Gastroesophageal sphincter (tissue), 4 donors: Measurements from ENCODE around the gene PLBD2. TPM values are rescaled to one million over a fixed set of nuclear protein-coding genes. Genes with fewer than 3 reads are reported as not detected.

ENCODE experiments used
- ATAC-seq: fragments of 150-250 bp; one replicate; pipeline ENCODE4 v1.9.1; 2016; ENCODE audit warnings: mild to moderate bottlenecking, moderate library complexity
- H3K27ac ChIP-seq, 4 donors: fragments of 200-600 bp; sonication (generic) in 3 of 4; 1 replicate in 3 of 4; 2 replicates in 1 of 4; pipeline ENCODE4 v1.5.1; 2016 to 2019
- H3K27me3 ChIP-seq: fragments of 200-600 bp; sonication (generic); one replicate; pipeline ENCODE4 v1.5.1; 2019
- H3K36me3 ChIP-seq, 2 donors: fragments of 200-600 bp; sonication (generic); one replicate each; pipeline ENCODE4 v1.5.1; 2019; ENCODE audit warnings: control low read depth in 1 of 2
- H3K4me1 ChIP-seq, 3 donors: fragments of 200-600 bp; sonication (generic); 1 replicate in 2 of 3; 2 replicates in 1 of 3; pipeline ENCODE4 v1.5.1; 2016 to 2019; ENCODE audit warnings: control low read depth in 2 of 3
- H3K4me3 ChIP-seq, 2 donors: fragments of 200-600 bp; sonication (generic); one replicate each; pipeline ENCODE4 v1.5.1; 2019; ENCODE audit warnings: mild to moderate bottlenecking in 1 of 2, moderate library complexity in 1 of 2
- H3K9me3 ChIP-seq, 3 donors: fragments of 200-600 bp; sonication (generic); one replicate each; pipeline ENCODE4 v1.5.1; 2017 to 2019; ENCODE audit warnings: control low read depth in 2 of 3
- CTCF ChIP-seq, 4 experiments: fragments of 200-600 bp in 2 of 4; fragments of 450-650 bp in 2 of 4; sonication (generic) in 1 of 4; IDR thresholded peaks; one replicate each; pipeline ENCODE4 v1.5.1; 2017 to 2019; ENCODE audit warnings: antibody characterized with exemption in 4 of 4, mild to moderate bottlenecking in 2 of 4, moderate library complexity in 2 of 4
- EP300 ChIP-seq: sonication (generic); formaldehyde crosslinking; IDR thresholded peaks from one replicate; pipeline ENCODE4 v1.6.1; 2017; ENCODE audit warnings: antibody characterized with exemption, mild to moderate bottlenecking
- POLR2A ChIP-seq, 2 donors: fragments of 450-650 bp; IDR thresholded peaks; one replicate each; pipeline ENCODE4 v1.6.1; 2017; ENCODE audit warnings: antibody characterized with exemption in 2 of 2, mild to moderate bottlenecking in 2 of 2, moderate library complexity in 1 of 2
- POLR2AphosphoS5 ChIP-seq: sonication (generic); formaldehyde crosslinking; IDR thresholded peaks from one replicate; pipeline ENCODE4 v1.6.1; 2017; ENCODE audit warnings: antibody characterized with exemption
- WGBS, 2 donors: methylation state at CpG; one replicate each; pipeline ENCODE4 v1.1.5; 2018; ENCODE audit warnings: low coverage in 1 of 2; 5-methylcytosine and 5-hydroxymethylcytosine counted together
- total RNA-seq, 4 donors: library from RNA; depleted of rRNA; stranded (reverse); fragments of >200 nt; gene quantifications; one replicate each; pipeline ENCODE4 v1.1.0, GENCODE V29; 2016

PLBD2 gene
- total RNA-seq, 4 donors from 2014 or later = 23.1 to 54.4 (median 31.3) TPM

- Histone ChIP-seq H3K27ac (no peak overlapping the region), H3K4me3 (no peak overlapping the region), H3K4me1 (no peaks in the 10 kb centered on the region), H3K36me3 (no peaks in the 10 kb centered on the region), H3K27me3 (peaks cover 52% of the 10 kb centered on the region), H3K9me3 (no peaks in the 10 kb centered on the region)
- WGBS, 2 donors = 25 to 33% methylated on average over 5 of the region's 8 CpGs
- TF ChIP-seq POLR2A (IDR thresholded peaks at IDR 0.05) = no peak
- no peak for TF ChIP-seq POLR2AphosphoS5
- peak in 1 of 4 experiments; percentile 44 for TF ChIP-seq CTCF (IDR thresholded peaks at IDR 0.05)
- no peak for TF ChIP-seq EP300
- ATAC-seq = no peak
Measured at GRCh38 chr12:113439606-113440030, 81.2 kb downstream of the PLBD2 start.

GRCh38 chr12:113440336-113440735, 81.9 kb downstream of the PLBD2 start:
- H3K27ac ChIP-seq = no peak overlapping the region
- ATAC-seq = no peak
- no peak for TF ChIP-seq POLR2A (IDR thresholded peaks at IDR 0.05)
- TF ChIP-seq CTCF (IDR thresholded peaks at IDR 0.05) = no peak
- TF ChIP-seq EP300 = no peak
- TF ChIP-seq POLR2AphosphoS5 = no peak

More at GRCh38 chr12:113440336-113440735, 81.9 kb downstream of the PLBD2 start:
- no peaks in the 10 kb centered on the region for H3K36me3 ChIP-seq
- no peaks in the 10 kb centered on the region for H3K4me1 ChIP-seq
- H3K9me3 ChIP-seq = no peaks in the 10 kb centered on the region
- peaks cover 59% of the 10 kb centered on the region for H3K27me3 ChIP-seq
- WGBS, 2 donors = 61 to 65% methylated on average over 2 to 7 of the region's 7 CpGs
- H3K4me3 ChIP-seq = no peak overlapping the region

Other genes with a start within 250 kb of the PLBD2 start
- gene RASAL1, start 222.8 kb upstream of the PLBD2 start, total RNA-seq = 1 to 10 TPM in 1 of 4 donors, not detected in 3; 1.7 TPM
- not detected for gene CFAP73, start 208.9 kb upstream of the PLBD2 start, total RNA-seq
- 10 to 100 TPM; 38.0 to 60.4 (median 53.3) TPM for gene DDX54, start 173.1 kb upstream of the PLBD2 start, total RNA-seq
- 10 to 100 TPM; 12.3 to 22.8 (median 16.6) TPM for gene RITA1, start 172.9 kb upstream of the PLBD2 start, total RNA-seq
- 10 to 100 TPM; 24.0 to 47.0 (median 37.3) TPM for gene TPCN1, start 137.1 kb upstream of the PLBD2 start, total RNA-seq
- 10 to 100 TPM; 20.9 to 44.2 (median 29.8) TPM for gene SLC8B1, start 23.5 kb upstream of the PLBD2 start, total RNA-seq
- 1 to 10 TPM in 1 of 4 donors, under 1 TPM in 1, not detected in 2; 0.39 to 5.5 TPM for gene SDS, start 45.3 kb downstream of the PLBD2 start, total RNA-seq
- 1 to 10 TPM; 1.1 to 7.5 (median 2.6) TPM for gene SDSL, start 63.8 kb downstream of the PLBD2 start, total RNA-seq
- gene LHX5, start 113.3 kb downstream of the PLBD2 start, total RNA-seq = not detected